GM18951 (cell line): ENCODE data around the gene TERB2.
A peak's percentile ranks its signal among the peaks of the same experiment; 100 is the strongest.
"Not testable (repeated sequence)": the region's sequence is repeated elsewhere in the genome, so short reads cannot be mapped to it uniquely, and the experiment has no call there.

Source experiments
- POLR2A ChIP-seq: IDR thresholded peaks from 4 replicates; pipeline ENCODE4 v1.6.1; 2011; ENCODE audit warnings: mild to moderate bottlenecking; ENCODE audit not compliant: insufficient read length, insufficient read depth; ENCODE audit errors: extremely low read depth
- in situ Hi-C: fragments of 300-500 bp; cut with MboI; formaldehyde crosslinking; loops from one replicate; pipeline ENCODE4 v1.12.0; 2022; ENCODE audit warnings: low sequenced_read_pairs, mixed read lengths, inconsistent platforms; ENCODE audit not compliant: unreplicated experiment

TERB2 gene

GRCh38 chr15:44997632-44998031, 41.1 kb downstream of the TERB2 start:
- in situ Hi-C loops = not testable (repeated sequence)

- in situ Hi-C loops = no loop called here
- no peak for TF ChIP-seq POLR2A
These were observed 42.6 kb downstream of the TERB2 start for GRCh38 chr15:44999105-44999504.

- in situ Hi-C loops = not testable (repeated sequence)
These were observed 44.7 kb downstream of the TERB2 start for GRCh38 chr15:45001180-45001579.

GRCh38 chr15:45003731-45004410, 47.4 kb downstream of the TERB2 start:
- in situ Hi-C loops = not testable (repeated sequence)

- in situ Hi-C loops = not testable (repeated sequence)
These were observed 48.2 kb downstream of the TERB2 start for GRCh38 chr15:45004590-45005175.

GRCh38 chr15:45009046-45009445, 52.6 kb downstream of the TERB2 start:
- in situ Hi-C loops = no loop called here
- TF ChIP-seq POLR2A = no peak

GRCh38 chr15:45015114-45015513, 58.6 kb downstream of the TERB2 start:
- in situ Hi-C loops = not testable (repeated sequence)

GRCh38 chr15:45020222-45020900, 63.9 kb downstream of the TERB2 start:
- in situ Hi-C loops = not testable (repeated sequence)

- in situ Hi-C loops = not testable (repeated sequence)
These were observed 64.4 kb downstream of the TERB2 start for GRCh38 chr15:45020901-45021259.

- in situ Hi-C loops = no loop called here
- TF ChIP-seq POLR2A = no peak
These were observed 64.9 kb downstream of the TERB2 start for GRCh38 chr15:45021348-45021747.

GRCh38 chr15:45022871-45023658, 66.6 kb downstream of the TERB2 start, which contains the start of gene SORD:
TSS of gene SORD (plus strand) at chr15:45023195. CDS start at chr15:45023284, 89 bp downstream.
- in situ Hi-C loops = no loop called here
- TF ChIP-seq POLR2A = peak; percentile 72

- in situ Hi-C loops = no loop called here
- TF ChIP-seq POLR2A = no peak
These were observed 67.3 kb downstream of the TERB2 start for GRCh38 chr15:45023659-45024225.

- in situ Hi-C loops = not testable (repeated sequence)
These were observed 68.2 kb downstream of the TERB2 start for GRCh38 chr15:45024649-45025048.

- in situ Hi-C loops = not testable (repeated sequence)
These were observed 69.1 kb downstream of the TERB2 start for GRCh38 chr15:45025627-45026026.
